Panc1 (cell line): ENCODE measurements around the gene PLPP1.

Experiments
- POLR2AphosphoS5 ChIP-seq: IDR thresholded peaks from 2 replicates; pipeline ENCODE4 v1.6.1; 2012; ENCODE audit warnings: mild to moderate bottlenecking, low read depth, low read length, moderate library complexity
- TF ChIP-seq, protein P1 (sequence below): fragments of 450-650 bp; IDR thresholded peaks from 2 replicates; pipeline ENCODE4 v1.5.1; 2017; ENCODE audit warnings: mild to moderate bottlenecking
- TF ChIP-seq, protein P2 (sequence below), 2 experiments: IDR thresholded peaks; 2 replicates each; pipeline ENCODE4 v1.6.1; 2011 to 2012; ENCODE audit warnings: low read depth in 2 of 2, control low read depth in 1 of 2, low read length in 1 of 2, mild to moderate bottlenecking in 1 of 2, moderate library complexity in 1 of 2; ENCODE audit not compliant: insufficient read depth in 1 of 2

DNA sequence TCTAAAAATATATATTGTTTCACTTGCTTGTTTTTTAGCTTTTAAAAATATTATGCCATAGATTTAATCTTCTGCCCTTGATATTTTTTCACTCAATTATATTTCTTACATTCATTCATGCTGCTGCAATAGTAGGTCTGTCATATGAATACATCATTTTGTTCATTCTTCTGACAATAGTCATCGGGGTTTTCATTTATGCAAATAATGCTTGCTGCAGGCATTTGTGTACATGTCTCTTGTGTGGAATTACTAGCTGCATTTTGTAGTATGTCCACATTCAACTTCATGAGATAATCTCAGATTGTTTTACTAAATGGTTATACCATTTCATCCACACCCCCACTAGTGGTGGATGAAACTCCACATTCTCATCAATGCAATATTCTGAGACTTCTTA lies 5.3 kb upstream of the PLPP1 start:
- TF ChIP-seq, protein P1, sequence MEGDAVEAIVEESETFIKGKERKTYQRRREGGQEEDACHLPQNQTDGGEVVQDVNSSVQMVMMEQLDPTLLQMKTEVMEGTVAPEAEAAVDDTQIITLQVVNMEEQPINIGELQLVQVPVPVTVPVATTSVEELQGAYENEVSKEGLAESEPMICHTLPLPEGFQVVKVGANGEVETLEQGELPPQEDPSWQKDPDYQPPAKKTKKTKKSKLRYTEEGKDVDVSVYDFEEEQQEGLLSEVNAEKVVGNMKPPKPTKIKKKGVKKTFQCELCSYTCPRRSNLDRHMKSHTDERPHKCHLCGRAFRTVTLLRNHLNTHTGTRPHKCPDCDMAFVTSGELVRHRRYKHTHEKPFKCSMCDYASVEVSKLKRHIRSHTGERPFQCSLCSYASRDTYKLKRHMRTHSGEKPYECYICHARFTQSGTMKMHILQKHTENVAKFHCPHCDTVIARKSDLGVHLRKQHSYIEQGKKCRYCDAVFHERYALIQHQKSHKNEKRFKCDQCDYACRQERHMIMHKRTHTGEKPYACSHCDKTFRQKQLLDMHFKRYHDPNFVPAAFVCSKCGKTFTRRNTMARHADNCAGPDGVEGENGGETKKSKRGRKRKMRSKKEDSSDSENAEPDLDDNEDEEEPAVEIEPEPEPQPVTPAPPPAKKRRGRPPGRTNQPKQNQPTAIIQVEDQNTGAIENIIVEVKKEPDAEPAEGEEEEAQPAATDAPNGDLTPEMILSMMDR, result no peak
- TF ChIP-seq, protein P2, sequence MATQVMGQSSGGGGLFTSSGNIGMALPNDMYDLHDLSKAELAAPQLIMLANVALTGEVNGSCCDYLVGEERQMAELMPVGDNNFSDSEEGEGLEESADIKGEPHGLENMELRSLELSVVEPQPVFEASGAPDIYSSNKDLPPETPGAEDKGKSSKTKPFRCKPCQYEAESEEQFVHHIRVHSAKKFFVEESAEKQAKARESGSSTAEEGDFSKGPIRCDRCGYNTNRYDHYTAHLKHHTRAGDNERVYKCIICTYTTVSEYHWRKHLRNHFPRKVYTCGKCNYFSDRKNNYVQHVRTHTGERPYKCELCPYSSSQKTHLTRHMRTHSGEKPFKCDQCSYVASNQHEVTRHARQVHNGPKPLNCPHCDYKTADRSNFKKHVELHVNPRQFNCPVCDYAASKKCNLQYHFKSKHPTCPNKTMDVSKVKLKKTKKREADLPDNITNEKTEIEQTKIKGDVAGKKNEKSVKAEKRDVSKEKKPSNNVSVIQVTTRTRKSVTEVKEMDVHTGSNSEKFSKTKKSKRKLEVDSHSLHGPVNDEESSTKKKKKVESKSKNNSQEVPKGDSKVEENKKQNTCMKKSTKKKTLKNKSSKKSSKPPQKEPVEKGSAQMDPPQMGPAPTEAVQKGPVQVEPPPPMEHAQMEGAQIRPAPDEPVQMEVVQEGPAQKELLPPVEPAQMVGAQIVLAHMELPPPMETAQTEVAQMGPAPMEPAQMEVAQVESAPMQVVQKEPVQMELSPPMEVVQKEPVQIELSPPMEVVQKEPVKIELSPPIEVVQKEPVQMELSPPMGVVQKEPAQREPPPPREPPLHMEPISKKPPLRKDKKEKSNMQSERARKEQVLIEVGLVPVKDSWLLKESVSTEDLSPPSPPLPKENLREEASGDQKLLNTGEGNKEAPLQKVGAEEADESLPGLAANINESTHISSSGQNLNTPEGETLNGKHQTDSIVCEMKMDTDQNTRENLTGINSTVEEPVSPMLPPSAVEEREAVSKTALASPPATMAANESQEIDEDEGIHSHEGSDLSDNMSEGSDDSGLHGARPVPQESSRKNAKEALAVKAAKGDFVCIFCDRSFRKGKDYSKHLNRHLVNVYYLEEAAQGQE (IDR thresholded peaks at IDR 0.05; ENCODE audit: insufficient read depth in 1 of 2, low read depth in 2 of 2, low read length in 1 of 2), result no peak
- no peak for TF ChIP-seq POLR2AphosphoS5
